Suprapubic skin (tissue), 4 donors: Measurements from ENCODE around the gene F2RL3.

Source experiments
- EP300 ChIP-seq: sonication (generic); formaldehyde crosslinking; IDR thresholded peaks from one replicate; pipeline ENCODE4 v1.6.1; 2017; ENCODE audit warnings: antibody characterized with exemption
- POLR2AphosphoS5 ChIP-seq, 3 donors: sonication (generic); formaldehyde crosslinking; IDR thresholded peaks; one replicate each; pipeline ENCODE4 v1.6.1; 2017; ENCODE audit warnings: antibody characterized with exemption in 3 of 3
- TF ChIP-seq, protein P1 (sequence below), 2 donors: fragments of 200-600 bp in 1 of 2; fragments of 450-650 bp in 1 of 2; sonication (generic) in 1 of 2; IDR thresholded peaks; one replicate each; pipeline ENCODE4 v1.5.1; 2016 to 2019; ENCODE audit warnings: antibody characterized with exemption in 2 of 2, mild to moderate bottlenecking in 1 of 2, moderate library complexity in 1 of 2

GRCh38 chr19:16920816-16921529 is 32.2 kb downstream of the F2RL3 start:
- TF ChIP-seq, protein P1, sequence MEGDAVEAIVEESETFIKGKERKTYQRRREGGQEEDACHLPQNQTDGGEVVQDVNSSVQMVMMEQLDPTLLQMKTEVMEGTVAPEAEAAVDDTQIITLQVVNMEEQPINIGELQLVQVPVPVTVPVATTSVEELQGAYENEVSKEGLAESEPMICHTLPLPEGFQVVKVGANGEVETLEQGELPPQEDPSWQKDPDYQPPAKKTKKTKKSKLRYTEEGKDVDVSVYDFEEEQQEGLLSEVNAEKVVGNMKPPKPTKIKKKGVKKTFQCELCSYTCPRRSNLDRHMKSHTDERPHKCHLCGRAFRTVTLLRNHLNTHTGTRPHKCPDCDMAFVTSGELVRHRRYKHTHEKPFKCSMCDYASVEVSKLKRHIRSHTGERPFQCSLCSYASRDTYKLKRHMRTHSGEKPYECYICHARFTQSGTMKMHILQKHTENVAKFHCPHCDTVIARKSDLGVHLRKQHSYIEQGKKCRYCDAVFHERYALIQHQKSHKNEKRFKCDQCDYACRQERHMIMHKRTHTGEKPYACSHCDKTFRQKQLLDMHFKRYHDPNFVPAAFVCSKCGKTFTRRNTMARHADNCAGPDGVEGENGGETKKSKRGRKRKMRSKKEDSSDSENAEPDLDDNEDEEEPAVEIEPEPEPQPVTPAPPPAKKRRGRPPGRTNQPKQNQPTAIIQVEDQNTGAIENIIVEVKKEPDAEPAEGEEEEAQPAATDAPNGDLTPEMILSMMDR (IDR thresholded peaks at IDR 0.05), result no peak
- no peak for TF ChIP-seq EP300
- TF ChIP-seq POLR2AphosphoS5 (IDR thresholded peaks at IDR 0.05), result no peak
